ENCODE data around the gene TMEM121. TPM values are rescaled to one million over a fixed set of nuclear protein-coding genes. Genes with fewer than 3 reads are reported as not detected.
"Not testable (repeated sequence)": the region's sequence is repeated elsewhere in the genome, so short reads cannot be mapped to it uniquely, and the experiment has no call there.

Gene TMEM121
- polyA plus RNA-seq, 1 donor (not counting 4 experiments of a cell fraction or from before 2014, with no cell fraction given), result 0.18 TPM

DNA sequence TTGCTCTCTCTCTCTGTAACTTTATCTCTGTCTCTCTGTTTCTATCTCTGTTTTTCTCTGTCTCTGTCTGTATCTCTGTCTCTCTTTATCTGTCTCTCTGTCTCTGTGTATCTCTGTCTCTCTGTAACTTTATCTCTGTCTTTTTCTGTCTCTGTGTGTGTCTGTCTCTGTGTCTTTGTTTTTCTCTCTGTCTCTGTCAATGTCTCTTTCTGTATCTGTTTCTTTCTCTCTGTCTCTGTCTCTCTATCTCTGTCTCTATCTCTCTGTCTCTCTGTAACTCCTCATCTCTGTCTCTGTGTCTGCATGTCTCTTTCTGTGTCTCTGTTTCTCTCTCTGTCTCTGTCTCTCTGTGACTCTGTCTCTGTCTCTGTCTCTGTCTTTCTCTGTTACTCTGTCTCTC, 51.7 kb downstream of the TMEM121 start:
- no peak for DNase-seq (ENCODE audit: low read depth, low spot score)
- H3K4me2 ChIP-seq (ENCODE audit: control insufficient read depth, extremely low read depth, insufficient read depth, low read depth, low read length), result no peak overlapping the region
- H3K9me1 ChIP-seq (ENCODE audit: control insufficient read depth, extremely low read depth, insufficient read depth, low read length), result no peaks in the 10 kb centered on the region
- H3K9ac ChIP-seq (ENCODE audit: control insufficient read depth, extremely low read depth, insufficient read depth, low read length), result no peak overlapping the region
- H3K79me2 ChIP-seq (ENCODE audit: control insufficient read depth, insufficient read depth, low read length), result no peaks in the 10 kb centered on the region
- H4K20me1 ChIP-seq (ENCODE audit: control insufficient read depth, extremely low read depth, insufficient read depth, low read length), result no peaks in the 10 kb centered on the region
- no peak for TF ChIP-seq EZH2 (IDR thresholded peaks at IDR 0.05; ENCODE audit: low read length)
- TF ChIP-seq, protein P1, sequence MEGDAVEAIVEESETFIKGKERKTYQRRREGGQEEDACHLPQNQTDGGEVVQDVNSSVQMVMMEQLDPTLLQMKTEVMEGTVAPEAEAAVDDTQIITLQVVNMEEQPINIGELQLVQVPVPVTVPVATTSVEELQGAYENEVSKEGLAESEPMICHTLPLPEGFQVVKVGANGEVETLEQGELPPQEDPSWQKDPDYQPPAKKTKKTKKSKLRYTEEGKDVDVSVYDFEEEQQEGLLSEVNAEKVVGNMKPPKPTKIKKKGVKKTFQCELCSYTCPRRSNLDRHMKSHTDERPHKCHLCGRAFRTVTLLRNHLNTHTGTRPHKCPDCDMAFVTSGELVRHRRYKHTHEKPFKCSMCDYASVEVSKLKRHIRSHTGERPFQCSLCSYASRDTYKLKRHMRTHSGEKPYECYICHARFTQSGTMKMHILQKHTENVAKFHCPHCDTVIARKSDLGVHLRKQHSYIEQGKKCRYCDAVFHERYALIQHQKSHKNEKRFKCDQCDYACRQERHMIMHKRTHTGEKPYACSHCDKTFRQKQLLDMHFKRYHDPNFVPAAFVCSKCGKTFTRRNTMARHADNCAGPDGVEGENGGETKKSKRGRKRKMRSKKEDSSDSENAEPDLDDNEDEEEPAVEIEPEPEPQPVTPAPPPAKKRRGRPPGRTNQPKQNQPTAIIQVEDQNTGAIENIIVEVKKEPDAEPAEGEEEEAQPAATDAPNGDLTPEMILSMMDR (optimal IDR thresholded peaks at IDR 0.05 in 1 of 3, IDR thresholded peaks at IDR 0.05 in 1 of 3, conservative IDR thresholded peaks at IDR 0.05 in 1 of 3; ENCODE audit: extremely low read depth in 1 of 3, insufficient read depth in 2 of 3, low read length in 3 of 3), result no peak
- no peaks in the 10 kb centered on the region for H3K27me3 ChIP-seq (ENCODE audit: control insufficient read depth, extremely low read depth, insufficient read depth, low read length)
- dilution Hi-C loops (cut with MboI; ENCODE audit: extremely low pct_ligation_motif_present, low sequenced_read_pairs), result no loop called here
- no peak overlapping the region for H3K4me3 ChIP-seq (ENCODE audit: control insufficient read depth in 2 of 3, extremely low read depth in 1 of 3, insufficient read depth in 2 of 3, low read depth in 1 of 3, low read length in 3 of 3)
- no peak overlapping the region for H2AFZ ChIP-seq (ENCODE audit: control insufficient read depth, low read length)
- H3K36me3 ChIP-seq (ENCODE audit: control insufficient read depth in 2 of 2, extremely low read depth in 1 of 2, insufficient read depth in 2 of 2, low read length in 2 of 2), result no peaks in the 10 kb centered on the region
- FAIRE-seq, result no peak
- no peaks in the 10 kb centered on the region for H3K9me3 ChIP-seq (ENCODE audit: control insufficient read depth, low read depth, low read length)
- H3K27ac ChIP-seq (ENCODE audit: control insufficient read depth, insufficient read depth, low read length), result no peak overlapping the region
- H3K4me1 ChIP-seq (ENCODE audit: control insufficient read depth, extremely low read depth, insufficient read depth, low read length), result no peaks in the 10 kb centered on the region

DNA sequence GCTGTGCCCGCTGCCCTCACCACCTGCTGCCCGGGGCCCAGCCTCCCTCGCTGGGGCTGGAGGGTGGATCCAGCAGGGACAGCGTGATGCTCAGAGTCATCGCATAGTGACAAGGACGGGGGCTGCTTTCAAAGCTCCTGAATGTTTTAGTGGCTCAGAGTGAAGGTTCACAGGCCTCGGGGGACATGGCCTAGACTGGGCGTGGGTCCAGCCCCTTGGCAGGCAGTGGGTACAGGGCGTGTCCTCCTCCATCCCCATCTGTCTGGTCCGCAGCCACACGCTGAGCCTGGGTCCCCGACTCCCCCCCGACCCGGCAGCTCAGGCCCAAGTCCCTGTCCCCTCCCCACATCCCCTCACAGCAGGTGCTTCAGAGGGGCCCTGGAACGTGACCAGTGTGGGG, 52.8 kb downstream of the TMEM121 start:
- H3K27me3 ChIP-seq (ENCODE audit: control insufficient read depth, extremely low read depth, insufficient read depth, low read length); DNase-seq (ENCODE audit: low read depth, low spot score); H3K9ac ChIP-seq (ENCODE audit: control insufficient read depth, extremely low read depth, insufficient read depth, low read length); H4K20me1 ChIP-seq (ENCODE audit: control insufficient read depth, extremely low read depth, insufficient read depth, low read length); H3K27ac ChIP-seq (ENCODE audit: control insufficient read depth, insufficient read depth, low read length); H3K9me1 ChIP-seq (ENCODE audit: control insufficient read depth, extremely low read depth, insufficient read depth, low read length); H3K79me2 ChIP-seq (ENCODE audit: control insufficient read depth, insufficient read depth, low read length); H3K9me3 ChIP-seq (ENCODE audit: control insufficient read depth, low read depth, low read length); FAIRE-seq; dilution Hi-C loops (cut with MboI; ENCODE audit: extremely low pct_ligation_motif_present, low sequenced_read_pairs); H3K36me3 ChIP-seq (ENCODE audit: control insufficient read depth in 2 of 2, extremely low read depth in 1 of 2, insufficient read depth in 2 of 2, low read length in 2 of 2); H3K4me1 ChIP-seq (ENCODE audit: control insufficient read depth, extremely low read depth, insufficient read depth, low read length); H3K4me2 ChIP-seq (ENCODE audit: control insufficient read depth, extremely low read depth, insufficient read depth, low read depth, low read length); H3K4me3 ChIP-seq (ENCODE audit: control insufficient read depth in 2 of 3, extremely low read depth in 1 of 3, insufficient read depth in 2 of 3, low read depth in 1 of 3, low read length in 3 of 3); H2AFZ ChIP-seq (ENCODE audit: control insufficient read depth, low read length): not testable (repeated sequence)

Other genes with a start within 250 kb of the TMEM121 start
- 5.4 to 8.1 TPM (median 6.5 TPM) in 3 replicates for gene BRF1, start 225.6 kb upstream of the TMEM121 start, polyA plus RNA-seq
- gene PACS2, start 211.8 kb upstream of the TMEM121 start, polyA plus RNA-seq, result 11.8 to 20.8 TPM (median 20.5 TPM) in 3 replicates
- 0.03 to 0.09 TPM in 2 of 3 replicates, not detected in the other for gene TEX22, start 128.0 kb upstream of the TMEM121 start, polyA plus RNA-seq
- gene MTA1, start 106.8 kb upstream of the TMEM121 start, polyA plus RNA-seq, result 33.6 to 50.0 TPM (median 49.2 TPM) in 3 replicates
- gene CRIP2, start 51.8 kb upstream of the TMEM121 start, polyA plus RNA-seq, result 4.8 to 12.7 TPM (median 5.7 TPM) in 3 replicates
- 1.1 to 1.7 TPM (median 1.3 TPM) in 3 replicates for gene CRIP1, start 39.7 kb upstream of the TMEM121 start, polyA plus RNA-seq
- 4.2 to 5.0 TPM (median 5.0 TPM) in 3 replicates for gene TEDC1, start 35.3 kb upstream of the TMEM121 start, polyA plus RNA-seq

Measured in keratinocyte (primary cell).